Psoas muscle (tissue), 8 donors: ENCODE measurements around the gene HOXB4. TPM values are rescaled to one million over a fixed set of nuclear protein-coding genes. Genes with fewer than 3 reads are reported as not detected.

Experiments used
- ATAC-seq, 4 donors: fragments of 200-7000 bp; cut with Tn5 transposase; one replicate each; pipeline ENCODE4 v1.9.1; 2020; ENCODE audit warnings: moderate library complexity in 3 of 4, mild to moderate bottlenecking in 2 of 4
- DNase-seq, 2 donors: peaks; one replicate each; pipeline ENCODE4 v3.0.0-alpha.2; 2020
- H3K27ac ChIP-seq: fragments of 200-600 bp; one replicate; pipeline ENCODE4 v1.8.0; 2022
- H3K27me3 ChIP-seq, 3 donors: fragments of 200-600 bp in 1 of 3; one replicate each; pipeline versions ENCODE4 v1.6.1 to v1.8.0; 2013 to 2022; ENCODE audit warnings: low read length in 2 of 3, mild to moderate bottlenecking in 2 of 3, moderate library complexity in 1 of 3; ENCODE audit not compliant: insufficient read depth in 3 of 3
- H3K36me3 ChIP-seq, 2 donors: fragments of 200-600 bp in 1 of 2; one replicate each; pipeline versions ENCODE4 v1.6.1 to v1.8.0; 2013 to 2022; ENCODE audit warnings: low read depth in 1 of 2, mild to moderate bottlenecking in 1 of 2, moderate library complexity in 1 of 2; ENCODE audit not compliant: insufficient read depth in 1 of 2
- H3K4me1 ChIP-seq: fragments of 200-600 bp; one replicate; pipeline ENCODE4 v1.8.0; 2022
- H3K4me3 ChIP-seq: fragments of 200-600 bp; one replicate; pipeline ENCODE4 v1.8.0; 2022; ENCODE audit warnings: mild to moderate bottlenecking
- H3K9me3 ChIP-seq: fragments of 200-600 bp; one replicate; pipeline ENCODE4 v1.8.0; 2022
- WGBS, 3 donors: extraction: QIAGEN DNeasy Blood & Tissue Kit; methylation state at CpG; one replicate each; pipeline versions ENCODE4 v1.1.6 to v1.1.7; 2013; 5-methylcytosine and 5-hydroxymethylcytosine counted together
- intact Hi-C, 2 donors: fragments of 100-400 bp; cut with DNase I; formaldehyde crosslinking; loops; one replicate each; pipeline versions ENCODE4 v1.11.0 to v1.14.2; 2022
- polyA plus RNA-seq, 3 donors: library from polyadenylated mRNA; stranded (reverse); fragments of 200-250 nt; gene quantifications; one replicate each; pipeline ENCODE4 v1.2.3, GENCODE V29; 2013
- total RNA-seq, 4 donors: library from RNA; stranded (reverse); fragmentation: NEBNext Ultra II Directional in 2 of 4; extraction: Animal tissue kit (Norgen Biotek cat#: 25700) in 2 of 4; gene quantifications; one replicate each; pipeline versions ENCODE4 v1.2.1 to v1.2.4, GENCODE V29; 2021 to 2023
- TF ChIP-seq, protein P1 (sequence below): fragments of 200-600 bp; IDR thresholded peaks from one replicate; pipeline ENCODE4 v1.8.0; 2022; ENCODE audit warnings: antibody characterized with exemption
- donor health status: healthy with polysubstance abuse.
- donor health status: DM: no; HTN: no; CAD: no; lungs with moderate emphysema.
- donor health status: Bipolar disorder and iron deficiency.
- donor health status: healthy.
- donor health status: DM: yes; HTN: yes; CAD: no.
- donor health status: DM: no; HTN: no; CAD: no.
- donor health status: DM: no; HTN: no; CAD: no.
- donor health status: DM: yes; HTN: yes; CAD: no.

The HOXB4 gene
- total and polyA plus RNA-seq, 7 donors = 0.38 to 4.0 (median 0.89) TPM

- Histone ChIP-seq H3K4me1 (peaks cover 13% of the 10 kb centered on the region), H3K27ac (no peak overlapping the region), H3K9me3 (no peaks in the 10 kb centered on the region), H3K27me3 (peaks cover 0 to 100% (median 58%) of the 10 kb centered on the region in 3 donors), H3K4me3 (no peak overlapping the region), H3K36me3 (no peaks in the 10 kb centered on the region)
- TF ChIP-seq, protein P1, sequence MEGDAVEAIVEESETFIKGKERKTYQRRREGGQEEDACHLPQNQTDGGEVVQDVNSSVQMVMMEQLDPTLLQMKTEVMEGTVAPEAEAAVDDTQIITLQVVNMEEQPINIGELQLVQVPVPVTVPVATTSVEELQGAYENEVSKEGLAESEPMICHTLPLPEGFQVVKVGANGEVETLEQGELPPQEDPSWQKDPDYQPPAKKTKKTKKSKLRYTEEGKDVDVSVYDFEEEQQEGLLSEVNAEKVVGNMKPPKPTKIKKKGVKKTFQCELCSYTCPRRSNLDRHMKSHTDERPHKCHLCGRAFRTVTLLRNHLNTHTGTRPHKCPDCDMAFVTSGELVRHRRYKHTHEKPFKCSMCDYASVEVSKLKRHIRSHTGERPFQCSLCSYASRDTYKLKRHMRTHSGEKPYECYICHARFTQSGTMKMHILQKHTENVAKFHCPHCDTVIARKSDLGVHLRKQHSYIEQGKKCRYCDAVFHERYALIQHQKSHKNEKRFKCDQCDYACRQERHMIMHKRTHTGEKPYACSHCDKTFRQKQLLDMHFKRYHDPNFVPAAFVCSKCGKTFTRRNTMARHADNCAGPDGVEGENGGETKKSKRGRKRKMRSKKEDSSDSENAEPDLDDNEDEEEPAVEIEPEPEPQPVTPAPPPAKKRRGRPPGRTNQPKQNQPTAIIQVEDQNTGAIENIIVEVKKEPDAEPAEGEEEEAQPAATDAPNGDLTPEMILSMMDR = no peak
- DNase-seq (no peak), ATAC-seq (no peak)
- intact Hi-C loops = no loop called here
- WGBS, 3 donors = 97 to 100% (median 100%) methylated on average over 1 of the region's 1 CpG
Observed at GRCh38 chr17:48608494-48608834, 30.3 kb upstream of the HOXB4 start.

DNA sequence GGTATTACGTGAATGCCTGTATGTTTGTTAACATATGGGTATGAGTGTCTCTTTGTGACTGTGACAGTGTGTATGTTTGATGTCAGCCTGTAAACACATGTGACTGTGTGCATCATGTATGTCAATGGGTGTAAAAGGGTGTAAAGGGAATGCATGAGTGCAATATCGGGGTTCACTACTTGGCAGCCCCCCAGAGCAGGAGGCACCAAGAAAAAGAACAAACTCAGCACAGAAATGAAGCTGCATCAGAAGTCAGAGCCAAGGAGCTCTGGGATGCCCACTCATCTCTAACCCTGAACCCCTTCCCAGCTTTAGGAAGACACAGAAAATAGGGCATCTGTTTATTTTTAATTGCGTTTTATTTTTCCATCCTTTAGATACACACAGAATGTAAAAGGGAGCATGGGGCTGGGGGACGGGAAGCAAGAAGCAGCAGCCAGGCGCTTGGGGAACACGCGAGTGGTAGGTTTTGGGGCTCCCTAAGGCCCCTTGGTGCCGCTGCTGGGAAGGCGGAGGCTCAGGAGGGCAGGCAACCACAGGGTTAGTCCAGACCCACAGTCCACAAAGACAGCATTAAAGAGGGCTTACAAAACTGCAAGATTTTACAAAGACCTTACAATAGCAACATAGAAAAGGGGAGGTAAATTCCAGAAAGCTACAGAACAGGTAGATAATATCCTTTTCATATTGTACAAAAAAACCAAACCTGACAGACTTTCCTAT, 28.9 kb upstream of the HOXB4 start:
- Histone ChIP-seq H3K4me1 (peaks cover 13% of the 10 kb centered on the region), H3K36me3 (no peaks in the 10 kb centered on the region), H3K27me3 (peaks cover 0 to 100% (median 55%) of the 10 kb centered on the region in 3 donors), H3K27ac (no peak overlapping the region), H3K4me3 (no peak overlapping the region), H3K9me3 (no peaks in the 10 kb centered on the region)
- ATAC-seq = no peak
- 71 to 81% (median 76%) methylated on average over 9 of the region's 9 CpGs for WGBS, 3 donors
- no peak for DNase-seq
- TF ChIP-seq, protein P1 = no peak
- intact Hi-C loops = no loop called here

GRCh38 chr17:48605991-48606891, 28.1 kb upstream of the HOXB4 start:
- DNase-seq = no peak

GRCh38 chr17:48605409-48605919, 27.3 kb upstream of the HOXB4 start:
- ATAC-seq (no peak), DNase-seq (no peak)
- Histone ChIP-seq H3K36me3 (no peaks in the 10 kb centered on the region), H3K9me3 (no peaks in the 10 kb centered on the region), H3K4me3 (peak overlapping the region; percentile 59), H3K27me3 (peaks cover 0 to 96% (median 54%) of the 10 kb centered on the region in 3 donors), H3K27ac (no peak overlapping the region), H3K4me1 (peaks cover 6% of the 10 kb centered on the region)
- TF ChIP-seq, protein P1 = no peak
- WGBS, 3 donors = 29 to 36% (median 29%) methylated on average over 10 of the region's 10 CpGs
- intact Hi-C loops = no loop called here

More at GRCh38 chr17:48605991-48606891, 28.1 kb upstream of the HOXB4 start:
- peaks cover 13% of the 10 kb centered on the region for H3K4me1 ChIP-seq
- no peaks in the 10 kb centered on the region for H3K9me3 ChIP-seq
- intact Hi-C loops = no loop called here
- no peak overlapping the region for H3K4me3 ChIP-seq
- H3K27ac ChIP-seq = no peak overlapping the region
- WGBS, 3 donors = 53 to 57% (median 53%) methylated on average over 41 of the region's 41 CpGs
- H3K36me3 ChIP-seq = no peaks in the 10 kb centered on the region
- no peak for ATAC-seq
- TF ChIP-seq, protein P1 = no peak
- peaks cover 0 to 100% (median 55%) of the 10 kb centered on the region in 3 donors for H3K27me3 ChIP-seq
